GM19395 (cell line): ENCODE results near the gene KLHL29.

Experiments used
- ATAC-seq: cut with Tn5 transposase; IDR thresholded peaks from one replicate; pipeline ENCODE4 v1.9.1; 2021; ENCODE audit warnings: mild to moderate bottlenecking, moderate library complexity; ENCODE audit not compliant: unreplicated experiment

The KLHL29 gene

GRCh38 chr2:23544589-23545295 is 159.8 kb downstream of the KLHL29 start:
- ATAC-seq, result no peak

- ATAC-seq, result no peak
Measured at GRCh38 chr2:23545396-23545795, 160.4 kb downstream of the KLHL29 start.

- ATAC-seq, result no peak
Measured at GRCh38 chr2:23545811-23546210, 160.8 kb downstream of the KLHL29 start.

- no peak for ATAC-seq
Measured at GRCh38 chr2:23546913-23547312, 161.9 kb downstream of the KLHL29 start.

GRCh38 chr2:23547725-23548124 is 162.7 kb downstream of the KLHL29 start:
- no peak for ATAC-seq

- ATAC-seq, result no peak
Measured at GRCh38 chr2:23548143-23548769, 163.3 kb downstream of the KLHL29 start.

GRCh38 chr2:23549051-23549450 is 164.1 kb downstream of the KLHL29 start:
- ATAC-seq, result no peak

GRCh38 chr2:23549821-23550530 is 165.0 kb downstream of the KLHL29 start:
- no peak for ATAC-seq

- no peak for ATAC-seq
Measured at GRCh38 chr2:23550553-23550952, 165.6 kb downstream of the KLHL29 start.

- no peak for ATAC-seq
Measured at GRCh38 chr2:23551875-23552274, 166.9 kb downstream of the KLHL29 start.

GRCh38 chr2:23553561-23553960 is 168.6 kb downstream of the KLHL29 start:
- ATAC-seq, result no peak

GRCh38 chr2:23554054-23554697 is 169.2 kb downstream of the KLHL29 start:
- ATAC-seq, result no peak

- ATAC-seq, result no peak
Measured at GRCh38 chr2:23555944-23556343, 171.0 kb downstream of the KLHL29 start.

- no peak for ATAC-seq
Measured at GRCh38 chr2:23556929-23557328, 171.9 kb downstream of the KLHL29 start.

GRCh38 chr2:23557455-23557854 is 172.5 kb downstream of the KLHL29 start:
- no peak for ATAC-seq

- no peak for ATAC-seq
Measured at GRCh38 chr2:23559561-23560239, 174.7 kb downstream of the KLHL29 start.

GRCh38 chr2:23561088-23561487 is 176.1 kb downstream of the KLHL29 start:
- no peak for ATAC-seq

- no peak for ATAC-seq
Measured at GRCh38 chr2:23561544-23561943, 176.6 kb downstream of the KLHL29 start.

- no peak for ATAC-seq
Measured at GRCh38 chr2:23562143-23562542, 177.2 kb downstream of the KLHL29 start.

GRCh38 chr2:23563151-23563550 is 178.2 kb downstream of the KLHL29 start:
- ATAC-seq, result no peak
